HG03135 (cell line): ENCODE results near the gene ZBTB49.

Experiments used
- ATAC-seq: cut with Tn5 transposase; IDR thresholded peaks from one replicate; pipeline ENCODE4 v1.9.1; 2021; ENCODE audit warnings: mild to moderate bottlenecking, moderate library complexity; ENCODE audit not compliant: unreplicated experiment

The ZBTB49 gene

GRCh38 chr4:4355302-4355701 lies 65.3 kb downstream of the ZBTB49 start:
- no peak for ATAC-seq

GRCh38 chr4:4356106-4357041 lies 66.3 kb downstream of the ZBTB49 start:
- ATAC-seq: no peak

- ATAC-seq: no peak
These were observed 68.2 kb downstream of the ZBTB49 start for GRCh38 chr4:4358093-4358854.

GRCh38 chr4:4361883-4362282 lies 71.8 kb downstream of the ZBTB49 start:
- ATAC-seq: no peak

- no peak for ATAC-seq
These were observed 73.1 kb downstream of the ZBTB49 start for GRCh38 chr4:4362991-4363697.

GRCh38 chr4:4364061-4364460 lies 74.0 kb downstream of the ZBTB49 start:
- no peak for ATAC-seq

GRCh38 chr4:4364486-4365208 lies 74.6 kb downstream of the ZBTB49 start:
- ATAC-seq: no peak

- no peak for ATAC-seq
These were observed 78.9 kb downstream of the ZBTB49 start for GRCh38 chr4:4368809-4369580.
